ENCODE measurements around the gene ZNF280B. TPM values are rescaled to one million over a fixed set of nuclear protein-coding genes. Genes with fewer than 3 reads are reported as not detected.
"Not testable (repeated sequence)": the region's sequence is repeated elsewhere in the genome, so short reads cannot be mapped to it uniquely, and the experiment has no call there.

ZNF280B gene
- total RNA-seq, 1 experiment from 2014 or later: 5.9 TPM

DNA sequence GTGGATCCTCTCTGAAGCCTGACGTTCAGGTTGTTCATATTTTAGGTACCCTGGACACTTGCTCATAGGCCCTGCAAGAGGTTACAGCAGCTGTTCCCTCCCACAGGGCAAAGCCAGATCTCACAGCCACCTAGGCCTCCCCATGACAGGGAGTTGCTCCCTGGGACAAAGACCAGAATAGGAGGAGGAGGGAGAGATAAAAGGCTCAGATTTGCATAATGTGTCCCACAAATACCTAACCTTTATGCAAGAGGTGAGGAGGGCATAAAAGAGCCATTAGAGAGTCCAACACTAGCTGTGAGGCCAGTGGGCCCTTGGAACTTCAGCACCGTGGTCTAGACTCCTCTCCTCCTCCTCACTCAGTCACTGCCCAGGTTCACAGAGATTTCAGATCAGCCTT, 33.8 kb downstream of the ZNF280B start (continued):
- TF ChIP-seq, protein P1, sequence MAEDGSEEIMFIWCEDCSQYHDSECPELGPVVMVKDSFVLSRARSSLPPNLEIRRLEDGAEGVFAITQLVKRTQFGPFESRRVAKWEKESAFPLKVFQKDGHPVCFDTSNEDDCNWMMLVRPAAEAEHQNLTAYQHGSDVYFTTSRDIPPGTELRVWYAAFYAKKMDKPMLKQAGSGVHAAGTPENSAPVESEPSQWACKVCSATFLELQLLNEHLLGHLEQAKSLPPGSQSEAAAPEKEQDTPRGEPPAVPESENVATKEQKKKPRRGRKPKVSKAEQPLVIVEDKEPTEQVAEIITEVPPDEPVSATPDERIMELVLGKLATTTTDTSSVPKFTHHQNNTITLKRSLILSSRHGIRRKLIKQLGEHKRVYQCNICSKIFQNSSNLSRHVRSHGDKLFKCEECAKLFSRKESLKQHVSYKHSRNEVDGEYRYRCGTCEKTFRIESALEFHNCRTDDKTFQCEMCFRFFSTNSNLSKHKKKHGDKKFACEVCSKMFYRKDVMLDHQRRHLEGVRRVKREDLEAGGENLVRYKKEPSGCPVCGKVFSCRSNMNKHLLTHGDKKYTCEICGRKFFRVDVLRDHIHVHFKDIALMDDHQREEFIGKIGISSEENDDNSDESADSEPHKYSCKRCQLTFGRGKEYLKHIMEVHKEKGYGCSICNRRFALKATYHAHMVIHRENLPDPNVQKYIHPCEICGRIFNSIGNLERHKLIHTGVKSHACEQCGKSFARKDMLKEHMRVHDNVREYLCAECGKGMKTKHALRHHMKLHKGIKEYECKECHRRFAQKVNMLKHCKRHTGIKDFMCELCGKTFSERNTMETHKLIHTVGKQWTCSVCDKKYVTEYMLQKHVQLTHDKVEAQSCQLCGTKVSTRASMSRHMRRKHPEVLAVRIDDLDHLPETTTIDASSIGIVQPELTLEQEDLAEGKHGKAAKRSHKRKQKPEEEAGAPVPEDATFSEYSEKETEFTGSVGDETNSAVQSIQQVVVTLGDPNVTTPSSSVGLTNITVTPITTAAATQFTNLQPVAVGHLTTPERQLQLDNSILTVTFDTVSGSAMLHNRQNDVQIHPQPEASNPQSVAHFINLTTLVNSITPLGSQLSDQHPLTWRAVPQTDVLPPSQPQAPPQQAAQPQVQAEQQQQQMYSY (CRISPR knock-in tag; IDR thresholded peaks at IDR 0.05): no peak

GRCh38 chr22:22471104-22471503, 37.4 kb downstream of the ZNF280B start:
- H3K27ac Mint-ChIP-seq; H3K4me3 Mint-ChIP-seq; H3K4me1 Mint-ChIP-seq; CTCF ChIA-PET; ATAC-seq; DNase-seq (ENCODE audit: low spot score); POLR2A ChIA-PET: not testable (repeated sequence)
- Mint-ChIP-seq H3K27me3 (ENCODE audit: low read depth) (peaks cover 84% of the 10 kb centered on the region), H3K36me3 (peaks cover 22% of the 10 kb centered on the region), H3K9me3 (peaks cover 34% of the 10 kb centered on the region)

DNA sequence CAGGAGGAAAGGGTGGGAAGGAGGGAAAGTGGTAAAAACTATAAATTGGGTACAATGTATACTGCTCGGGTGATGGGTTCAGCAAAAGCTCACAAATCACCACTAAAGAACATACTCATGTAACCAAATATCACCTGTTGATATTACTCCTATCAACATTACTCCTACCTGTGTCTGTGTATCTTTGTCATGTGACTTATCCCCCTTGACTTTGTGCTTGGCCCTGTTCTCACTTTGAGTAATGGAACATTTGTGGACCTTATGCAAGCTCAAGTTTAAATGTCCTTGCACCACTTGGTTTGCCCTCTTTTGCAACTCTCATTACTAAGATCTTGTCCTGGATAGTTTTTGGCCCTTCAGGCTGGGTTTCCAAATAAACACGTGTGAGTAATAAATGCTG, 39.0 kb downstream of the ZNF280B start:
- Mint-ChIP-seq H3K36me3 (peaks cover 22% of the 10 kb centered on the region), H3K4me3 (no peak overlapping the region), H3K9me3 (peaks cover 34% of the 10 kb centered on the region), H3K27me3 (ENCODE audit: low read depth) (peaks cover 90% of the 10 kb centered on the region), H3K27ac (no peak overlapping the region), H3K4me1 (peaks cover 3% of the 10 kb centered on the region)
- CTCF ChIA-PET: no interaction called here
- POLR2A ChIA-PET: no interaction called here
- no peak for TF ChIP-seq MLX (CRISPR knock-in tag; IDR thresholded peaks at IDR 0.05)
- no peak for TF ChIP-seq ELF4 (CRISPR knock-in tag; IDR thresholded peaks at IDR 0.05; ENCODE audit: low read depth)
- DNase-seq (ENCODE audit: low spot score) (no peak), ATAC-seq (no peak)

- H3K4me1 Mint-ChIP-seq; H3K4me3 Mint-ChIP-seq; POLR2A ChIA-PET; ATAC-seq; DNase-seq (ENCODE audit: low spot score); H3K27ac Mint-ChIP-seq: not testable (repeated sequence)
- H3K36me3 Mint-ChIP-seq: peaks cover 22% of the 10 kb centered on the region
- H3K27me3 Mint-ChIP-seq (ENCODE audit: low read depth): peaks cover 91% of the 10 kb centered on the region
- CTCF ChIA-PET: interaction anchor here (0.6 kb wide), 1 partner anchor 380 kb away, joined by 3 read pairs; no protein-coding TSS in a partner anchor
- H3K9me3 Mint-ChIP-seq: peaks cover 34% of the 10 kb centered on the region
Measured at GRCh38 chr22:22468794-22469469, 39.6 kb downstream of the ZNF280B start.

GRCh38 chr22:22467112-22467511, 41.4 kb downstream of the ZNF280B start:
- Mint-ChIP-seq H3K9me3 (peaks cover 34% of the 10 kb centered on the region), H3K4me3 (no peak overlapping the region), H3K36me3 (peaks cover 22% of the 10 kb centered on the region), H3K27ac (no peak overlapping the region), H3K27me3 (ENCODE audit: low read depth) (peaks cover 93% of the 10 kb centered on the region), H3K4me1 (peaks cover 2% of the 10 kb centered on the region; the same call in 1 of the 2 replicates)
- DNase-seq (ENCODE audit: low spot score) (no peak), ATAC-seq (no peak)
- POLR2A ChIA-PET: no interaction called here
- CTCF ChIA-PET: interaction anchor here (5.6 kb wide), 1 partner anchor 110 kb away, joined by 52 read pairs; no protein-coding TSS in a partner anchor
- TF ChIP-seq, protein P2, sequence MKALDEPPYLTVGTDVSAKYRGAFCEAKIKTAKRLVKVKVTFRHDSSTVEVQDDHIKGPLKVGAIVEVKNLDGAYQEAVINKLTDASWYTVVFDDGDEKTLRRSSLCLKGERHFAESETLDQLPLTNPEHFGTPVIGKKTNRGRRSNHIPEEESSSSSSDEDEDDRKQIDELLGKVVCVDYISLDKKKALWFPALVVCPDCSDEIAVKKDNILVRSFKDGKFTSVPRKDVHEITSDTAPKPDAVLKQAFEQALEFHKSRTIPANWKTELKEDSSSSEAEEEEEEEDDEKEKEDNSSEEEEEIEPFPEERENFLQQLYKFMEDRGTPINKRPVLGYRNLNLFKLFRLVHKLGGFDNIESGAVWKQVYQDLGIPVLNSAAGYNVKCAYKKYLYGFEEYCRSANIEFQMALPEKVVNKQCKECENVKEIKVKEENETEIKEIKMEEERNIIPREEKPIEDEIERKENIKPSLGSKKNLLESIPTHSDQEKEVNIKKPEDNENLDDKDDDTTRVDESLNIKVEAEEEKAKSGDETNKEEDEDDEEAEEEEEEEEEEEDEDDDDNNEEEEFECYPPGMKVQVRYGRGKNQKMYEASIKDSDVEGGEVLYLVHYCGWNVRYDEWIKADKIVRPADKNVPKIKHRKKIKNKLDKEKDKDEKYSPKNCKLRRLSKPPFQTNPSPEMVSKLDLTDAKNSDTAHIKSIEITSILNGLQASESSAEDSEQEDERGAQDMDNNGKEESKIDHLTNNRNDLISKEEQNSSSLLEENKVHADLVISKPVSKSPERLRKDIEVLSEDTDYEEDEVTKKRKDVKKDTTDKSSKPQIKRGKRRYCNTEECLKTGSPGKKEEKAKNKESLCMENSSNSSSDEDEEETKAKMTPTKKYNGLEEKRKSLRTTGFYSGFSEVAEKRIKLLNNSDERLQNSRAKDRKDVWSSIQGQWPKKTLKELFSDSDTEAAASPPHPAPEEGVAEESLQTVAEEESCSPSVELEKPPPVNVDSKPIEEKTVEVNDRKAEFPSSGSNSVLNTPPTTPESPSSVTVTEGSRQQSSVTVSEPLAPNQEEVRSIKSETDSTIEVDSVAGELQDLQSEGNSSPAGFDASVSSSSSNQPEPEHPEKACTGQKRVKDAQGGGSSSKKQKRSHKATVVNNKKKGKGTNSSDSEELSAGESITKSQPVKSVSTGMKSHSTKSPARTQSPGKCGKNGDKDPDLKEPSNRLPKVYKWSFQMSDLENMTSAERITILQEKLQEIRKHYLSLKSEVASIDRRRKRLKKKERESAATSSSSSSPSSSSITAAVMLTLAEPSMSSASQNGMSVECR (CRISPR knock-in tag; IDR thresholded peaks at IDR 0.05; ENCODE audit: borderline replicate concordance): no peak
- no peak for TF ChIP-seq E2F1 (CRISPR knock-in tag; IDR thresholded peaks at IDR 0.05)
- no peak for TF ChIP-seq ATF6 (CRISPR knock-in tag; IDR thresholded peaks at IDR 0.05)
- no peak for TF ChIP-seq ZNF317 (CRISPR knock-in tag; IDR thresholded peaks at IDR 0.05; ENCODE audit: borderline replicate concordance, low read depth)
- TF ChIP-seq, protein P3, sequence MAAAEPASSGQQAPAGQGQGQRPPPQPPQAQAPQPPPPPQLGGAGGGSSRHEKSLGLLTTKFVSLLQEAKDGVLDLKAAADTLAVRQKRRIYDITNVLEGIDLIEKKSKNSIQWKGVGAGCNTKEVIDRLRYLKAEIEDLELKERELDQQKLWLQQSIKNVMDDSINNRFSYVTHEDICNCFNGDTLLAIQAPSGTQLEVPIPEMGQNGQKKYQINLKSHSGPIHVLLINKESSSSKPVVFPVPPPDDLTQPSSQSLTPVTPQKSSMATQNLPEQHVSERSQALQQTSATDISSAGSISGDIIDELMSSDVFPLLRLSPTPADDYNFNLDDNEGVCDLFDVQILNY (CRISPR knock-in tag; IDR thresholded peaks at IDR 0.05): no peak
- no peak for TF ChIP-seq HMGA2 (CRISPR knock-in tag; IDR thresholded peaks at IDR 0.05)
- no peak for TF ChIP-seq FOXP1 (CRISPR knock-in tag; IDR thresholded peaks at IDR 0.05; ENCODE audit: borderline replicate concordance)
- no peak for TF ChIP-seq ESRRA (CRISPR knock-in tag; IDR thresholded peaks at IDR 0.05; ENCODE audit: borderline replicate concordance)
- TF ChIP-seq TCF7 (CRISPR knock-in tag; IDR thresholded peaks at IDR 0.05; ENCODE audit: low read depth): no peak

Data from WTC11 (cell line).